T-helper 17 cell (primary cell): Measurements from ENCODE around the gene DDA1. TPM values are rescaled to one million over a fixed set of nuclear protein-coding genes. Genes with fewer than 3 reads are reported as not detected.

Source experiments
- ATAC-seq: fragments of 150-1000 bp; cut with Tn5 transposase; 2 replicates; pipeline ENCODE4 v1.10.0; 2021; ENCODE audit warnings: mild to moderate bottlenecking, moderate library complexity
- DNase-seq, 3 donors: peaks; one replicate each; pipeline versions ENCODE4 v3.0.0 to v3.0.0-alpha.2; 2020 to 2021
- H3K9me3 ChIP-seq: one replicate; pipeline ENCODE4 v1.7.0; 2013; ENCODE audit warnings: low read length, mild to moderate bottlenecking; ENCODE audit not compliant: control insufficient read depth, poor library complexity, severe bottlenecking
- H3K27ac Mint-ChIP-seq: one replicate; pipeline ENCODE4 v1.8.0; 2022; ENCODE audit warnings: mild to moderate bottlenecking, moderate library complexity, mixed read lengths
- H3K27me3 Mint-ChIP-seq: one replicate; pipeline ENCODE4 v1.8.0; 2022; ENCODE audit warnings: mixed read lengths
- H3K36me3 Mint-ChIP-seq: one replicate; pipeline ENCODE4 v1.8.0; 2022; ENCODE audit warnings: low read depth, mixed read lengths
- H3K4me1 Mint-ChIP-seq: one replicate; pipeline ENCODE4 v1.8.0; 2022; ENCODE audit warnings: mild to moderate bottlenecking, mixed read lengths
- H3K4me3 Mint-ChIP-seq: one replicate; pipeline ENCODE4 v1.8.0; 2022; ENCODE audit warnings: mild to moderate bottlenecking, moderate library complexity, mixed read lengths
- total RNA-seq, 4 donors: library from RNA in 2 of 4; stranded (reverse) in 2 of 4; gene quantifications; one replicate each; pipeline ENCODE4 v1.2.3 and lab custom pipeline; 2022 to 2026

Gene DDA1
- total RNA-seq, 2 donors from 2014 or later, result 40.3 to 50.3 TPM

- DNase-seq, result no peak
- ATAC-seq, result no peak
- Mint-ChIP-seq H3K4me1 (peaks cover 10% of the 10 kb centered on the region), H3K27ac (no peak overlapping the region), H3K27me3 (no peaks in the 10 kb centered on the region), H3K4me3 (no peak overlapping the region), H3K36me3 (peaks cover 4% of the 10 kb centered on the region)
- H3K9me3 ChIP-seq, result no peaks in the 10 kb centered on the region
Measured at GRCh38 chr19:17325133-17325532, 15.8 kb downstream of the DDA1 start.

DNA sequence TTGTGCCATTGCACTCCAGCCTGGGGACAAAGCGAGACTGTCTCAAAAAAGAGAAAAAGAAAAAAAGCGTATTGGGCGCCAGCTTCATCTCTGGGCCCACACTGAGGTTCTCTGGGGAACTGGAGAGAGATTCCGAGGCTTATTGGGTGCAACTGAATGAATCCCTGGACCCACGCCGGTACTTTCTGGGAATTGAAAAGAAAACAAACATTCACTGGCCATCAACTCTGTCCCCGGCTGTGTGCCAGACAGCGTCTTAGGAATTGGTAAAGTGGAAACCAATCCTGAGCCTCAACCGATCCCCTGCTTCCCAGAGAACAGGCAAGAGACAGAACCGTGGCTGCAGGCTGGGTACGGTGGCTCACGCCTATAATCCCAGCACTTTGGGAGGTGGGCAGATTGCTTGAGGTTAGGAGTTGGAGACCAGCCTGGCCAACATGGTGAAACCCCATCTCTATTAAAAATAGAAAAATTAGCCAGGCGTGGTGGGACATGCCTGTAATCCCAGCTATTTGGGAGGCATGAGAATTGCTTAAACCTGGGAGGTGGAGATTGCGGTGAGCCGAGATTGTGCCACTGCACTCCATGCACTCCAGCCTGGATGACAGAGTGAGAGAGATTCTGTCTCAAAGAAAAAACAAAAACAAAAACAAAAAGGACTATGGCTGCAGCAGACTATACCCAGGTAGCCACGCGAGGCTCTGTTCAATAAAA, 16.7 kb downstream of the DDA1 start:
- peak overlapping the region; percentile 9 for H3K4me3 Mint-ChIP-seq
- H3K9me3 ChIP-seq, result no peaks in the 10 kb centered on the region
- no peaks in the 10 kb centered on the region for H3K27me3 Mint-ChIP-seq
- no peak overlapping the region for H3K27ac Mint-ChIP-seq
- DNase-seq (no peak), ATAC-seq (no peak)
- H3K4me1 Mint-ChIP-seq, result peaks cover 14% of the 10 kb centered on the region
- peaks cover 4% of the 10 kb centered on the region for H3K36me3 Mint-ChIP-seq

DNA sequence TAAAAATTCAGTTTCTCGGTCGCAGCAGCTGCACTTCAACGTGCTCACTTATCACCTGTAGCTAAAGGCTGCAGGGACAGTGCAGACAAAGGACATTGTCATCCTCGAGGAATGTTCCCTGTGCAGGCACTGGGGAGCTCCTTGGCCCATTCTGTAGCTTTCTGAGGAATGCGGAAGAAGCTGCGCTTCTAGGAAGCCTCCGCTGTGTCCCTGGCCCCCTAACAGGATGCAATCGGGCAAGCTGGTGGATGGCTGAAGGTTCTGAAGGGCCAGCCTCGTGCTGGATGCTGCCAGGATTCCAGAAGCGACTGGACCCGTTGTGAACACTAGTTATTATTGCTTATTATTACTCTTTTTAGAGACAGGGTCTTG, 17.2 kb downstream of the DDA1 start:
- Mint-ChIP-seq H3K4me3 (peak overlapping the region; percentile 9), H3K36me3 (peaks cover 4% of the 10 kb centered on the region), H3K27me3 (no peaks in the 10 kb centered on the region), H3K4me1 (peaks cover 14% of the 10 kb centered on the region), H3K27ac (no peak overlapping the region)
- no peaks in the 10 kb centered on the region for H3K9me3 ChIP-seq
- DNase-seq (no peak), ATAC-seq (no peak)

- peaks cover 4% of the 10 kb centered on the region for H3K36me3 Mint-ChIP-seq
- peaks cover 14% of the 10 kb centered on the region for H3K4me1 Mint-ChIP-seq
- H3K27me3 Mint-ChIP-seq, result no peaks in the 10 kb centered on the region
- H3K4me3 Mint-ChIP-seq, result peak overlapping the region; percentile 85
- DNase-seq (no peak), ATAC-seq (no peak)
- no peaks in the 10 kb centered on the region for H3K9me3 ChIP-seq
- peak overlapping the region; percentile 57 for H3K27ac Mint-ChIP-seq
Measured at GRCh38 chr19:17327068-17327653, 17.8 kb downstream of the DDA1 start.

GRCh38 chr19:17327654-17328516, 18.5 kb downstream of the DDA1 start:
- no peaks in the 10 kb centered on the region for H3K9me3 ChIP-seq
- no peaks in the 10 kb centered on the region for H3K36me3 Mint-ChIP-seq
- peak overlapping the region; percentile 57 for H3K27ac Mint-ChIP-seq
- H3K27me3 Mint-ChIP-seq, result no peaks in the 10 kb centered on the region
- peaks cover 12% of the 10 kb centered on the region for H3K4me1 Mint-ChIP-seq
- DNase-seq (peak in 2 of 3 donors; percentile 57 to 61), ATAC-seq (peak; percentile 79)
- H3K4me3 Mint-ChIP-seq, result peak overlapping the region; percentile 85

- DNase-seq (peak in 2 of 3 donors; percentile 39 to 53), ATAC-seq (peak; percentile 37)
- Mint-ChIP-seq H3K36me3 (no peaks in the 10 kb centered on the region), H3K27me3 (no peaks in the 10 kb centered on the region), H3K4me1 (peaks cover 13% of the 10 kb centered on the region), H3K27ac (no peak overlapping the region), H3K4me3 (peak overlapping the region; percentile 85)
- H3K9me3 ChIP-seq, result no peaks in the 10 kb centered on the region
Measured at GRCh38 chr19:17328517-17329365, 19.4 kb downstream of the DDA1 start.

DNA sequence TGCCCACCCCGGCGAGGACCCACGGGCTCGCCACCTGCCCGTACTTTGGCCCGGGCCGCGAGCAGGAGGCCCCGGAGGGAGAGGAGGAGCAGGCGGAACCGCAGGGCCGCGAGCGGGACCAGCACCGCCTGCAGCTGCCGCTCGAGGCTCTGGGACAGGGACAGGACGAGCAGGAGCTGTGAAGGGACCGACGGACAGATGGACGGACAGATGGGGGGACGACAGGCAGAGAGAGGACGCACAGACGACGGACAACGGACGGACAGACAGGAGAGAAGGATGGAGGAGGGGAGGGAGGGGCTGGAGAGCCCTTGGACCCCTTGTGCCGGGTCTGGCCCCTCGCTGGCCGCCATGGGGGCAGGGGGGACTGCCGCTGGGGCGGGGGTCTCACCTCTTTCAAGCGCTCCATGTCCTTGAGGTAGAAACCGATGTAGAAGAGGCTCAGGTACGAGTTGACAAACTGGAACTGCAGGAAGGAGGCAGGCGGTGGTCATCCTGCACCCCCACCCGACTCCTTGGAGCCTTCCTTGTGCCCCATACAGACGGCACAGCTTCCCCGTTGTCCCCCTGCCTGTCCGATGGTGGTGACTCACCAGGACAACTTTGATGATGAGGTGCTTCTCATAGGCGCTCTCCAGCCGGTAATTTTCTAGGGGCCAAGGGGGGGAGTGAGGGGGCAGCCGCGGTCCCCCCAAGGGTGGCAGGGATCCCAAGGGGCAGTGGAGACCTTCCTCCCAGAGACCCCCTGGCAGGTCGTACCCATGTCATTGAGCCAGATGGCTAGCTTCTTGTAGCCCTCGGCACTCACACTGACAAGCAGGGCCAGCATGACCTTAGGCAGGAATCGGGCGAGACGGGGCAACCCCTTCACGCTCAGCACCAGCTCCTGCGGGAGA, 20.3 kb downstream of the DDA1 start:
- Mint-ChIP-seq H3K36me3 (peaks cover 2% of the 10 kb centered on the region), H3K4me3 (peak overlapping the region; percentile 72), H3K27ac (no peak overlapping the region), H3K4me1 (peaks cover 15% of the 10 kb centered on the region), H3K27me3 (no peaks in the 10 kb centered on the region)
- no peaks in the 10 kb centered on the region for H3K9me3 ChIP-seq
- ATAC-seq, result no peak
- no peak for DNase-seq

GRCh38 chr19:17330262-17331044, 21.1 kb downstream of the DDA1 start:
- H3K9me3 ChIP-seq, result no peaks in the 10 kb centered on the region
- H3K36me3 Mint-ChIP-seq, result peaks cover 2% of the 10 kb centered on the region
- no peak for ATAC-seq
- peaks cover 18% of the 10 kb centered on the region for H3K4me1 Mint-ChIP-seq
- no peak overlapping the region for H3K27ac Mint-ChIP-seq
- H3K27me3 Mint-ChIP-seq, result no peaks in the 10 kb centered on the region
- no peak for DNase-seq
- peak overlapping the region; percentile 78 for H3K4me3 Mint-ChIP-seq

DNA sequence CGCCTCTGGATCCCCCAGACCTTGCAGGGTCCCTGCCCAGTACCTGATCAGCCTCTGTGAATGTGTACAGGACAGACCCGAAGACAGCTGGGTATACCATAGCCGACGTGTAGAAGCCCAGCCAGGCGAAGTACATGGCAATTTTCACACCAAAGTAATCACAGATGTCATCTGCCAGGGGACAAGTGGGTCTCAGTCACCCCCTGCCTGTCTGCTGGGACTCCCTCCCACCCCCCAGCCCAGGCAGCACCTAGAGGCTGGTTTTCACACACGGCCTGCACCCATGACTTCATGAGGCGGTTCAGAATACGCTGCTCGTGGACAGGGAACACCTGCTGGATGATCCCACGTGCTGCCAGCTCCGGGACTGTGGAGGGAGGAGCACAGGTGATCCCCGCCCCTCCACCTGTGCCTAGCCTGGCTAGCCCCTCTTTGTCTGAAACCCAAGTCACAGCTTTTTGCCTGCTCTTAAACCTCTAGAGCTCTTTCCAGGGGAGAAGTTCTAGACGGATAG, 21.7 kb downstream of the DDA1 start:
- peaks cover 18% of the 10 kb centered on the region for H3K4me1 Mint-ChIP-seq
- H3K27me3 Mint-ChIP-seq, result no peaks in the 10 kb centered on the region
- DNase-seq (no peak), ATAC-seq (no peak)
- H3K36me3 Mint-ChIP-seq, result peaks cover 2% of the 10 kb centered on the region
- no peaks in the 10 kb centered on the region for H3K9me3 ChIP-seq
- H3K4me3 Mint-ChIP-seq, result peak overlapping the region; percentile 78
- no peak overlapping the region for H3K27ac Mint-ChIP-seq

DNA sequence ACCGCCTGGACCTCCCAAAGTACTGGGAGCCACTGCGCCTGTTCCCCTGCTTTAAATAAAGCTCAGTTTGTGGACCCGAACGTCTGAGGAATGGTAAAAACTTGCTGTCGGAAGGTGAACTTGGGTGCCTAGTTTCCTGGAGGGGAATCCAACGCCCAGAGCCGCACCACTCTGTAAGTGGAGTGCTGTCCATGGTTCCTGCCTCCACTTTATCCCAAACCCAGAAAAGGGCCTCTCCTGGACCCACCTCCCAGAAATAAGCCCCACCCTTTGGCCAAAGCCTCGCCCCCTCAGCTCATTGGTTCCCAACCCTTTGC, 23.0 kb downstream of the DDA1 start:
- no peaks in the 10 kb centered on the region for H3K9me3 ChIP-seq
- H3K27me3 Mint-ChIP-seq, result no peaks in the 10 kb centered on the region
- ATAC-seq (no peak), DNase-seq (no peak)
- H3K4me3 Mint-ChIP-seq, result no peak overlapping the region
- H3K27ac Mint-ChIP-seq, result no peak overlapping the region
- peaks cover 2% of the 10 kb centered on the region for H3K36me3 Mint-ChIP-seq
- peaks cover 21% of the 10 kb centered on the region for H3K4me1 Mint-ChIP-seq

- Mint-ChIP-seq H3K36me3 (peaks cover 2% of the 10 kb centered on the region), H3K27me3 (no peaks in the 10 kb centered on the region), H3K27ac (no peak overlapping the region), H3K4me1 (peaks cover 21% of the 10 kb centered on the region), H3K4me3 (peak overlapping the region; percentile 15)
- no peaks in the 10 kb centered on the region for H3K9me3 ChIP-seq
- DNase-seq, result no peak
- no peak for ATAC-seq
Measured at GRCh38 chr19:17332677-17333581, 23.6 kb downstream of the DDA1 start.
